ENCODE results near the gene PRKCH.

Gene PRKCH

DNA sequence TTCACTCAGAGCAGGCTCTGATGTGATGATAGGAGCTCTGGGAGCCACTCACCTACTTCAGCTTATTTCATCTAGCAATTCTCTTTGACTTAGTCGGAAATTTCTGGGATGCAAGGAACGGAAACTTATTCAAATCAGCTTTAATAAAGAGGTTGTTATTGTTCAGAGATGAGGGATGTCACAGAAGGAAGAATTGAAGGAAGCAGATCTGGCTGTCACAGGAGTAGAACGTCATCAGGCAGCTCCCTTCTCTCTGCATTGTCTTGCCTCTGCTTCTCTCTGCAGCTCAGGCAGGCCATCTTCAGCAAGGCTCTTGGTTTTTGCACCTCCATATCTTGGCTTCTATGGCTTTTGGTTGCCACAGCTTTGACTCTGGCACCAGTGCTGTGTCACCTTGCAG is 32.7 kb upstream of the PRKCH start:
- DNase-seq (ENCODE audit: low read depth), result no peak

GRCh38 chr14:61290701-61291100 is 30.7 kb upstream of the PRKCH start:
- TF ChIP-seq CTCF (IDR thresholded peaks at IDR 0.05; ENCODE audit: insufficient read depth, low read depth, low read length, missing control alignments), result no peak
- DNase-seq (ENCODE audit: low read depth), result no peak
- H3K4me3 ChIP-seq (ENCODE audit: low read length), result no peak overlapping the region

More for the DNA sequence above, 32.7 kb upstream of the PRKCH start:
- TF ChIP-seq CTCF (IDR thresholded peaks at IDR 0.05; ENCODE audit: insufficient read depth, low read depth, low read length, missing control alignments), result no peak
- no peak overlapping the region for H3K4me3 ChIP-seq (ENCODE audit: low read length)

DNA sequence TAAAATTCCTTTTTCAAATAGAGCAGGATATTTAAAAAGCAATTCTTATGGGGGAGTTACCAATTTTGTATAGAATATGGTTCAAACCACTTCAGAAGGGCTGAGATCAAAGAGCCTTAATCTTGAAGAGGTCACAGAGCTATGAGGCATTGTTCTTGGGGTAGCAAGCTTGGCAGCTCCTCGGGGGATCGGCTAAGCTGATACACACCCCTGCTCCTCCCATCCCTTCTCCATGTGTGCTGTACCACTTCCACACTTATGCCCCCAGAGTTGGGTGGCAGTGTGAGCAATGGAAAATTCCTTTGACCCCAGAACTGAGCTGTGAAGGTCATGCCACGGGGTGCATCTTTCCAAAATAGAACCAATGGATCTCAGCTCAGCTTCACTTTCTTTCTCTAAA is 25.2 kb upstream of the PRKCH start:
- H3K4me3 ChIP-seq (ENCODE audit: low read length), result no peak overlapping the region
- DNase-seq (ENCODE audit: low read depth), result no peak

GRCh38 chr14:61296719-61297502 is 24.5 kb upstream of the PRKCH start:
- H3K4me3 ChIP-seq (ENCODE audit: low read length), result no peak overlapping the region
- DNase-seq (ENCODE audit: low read depth), result peak; percentile 65
- TF ChIP-seq CTCF (IDR thresholded peaks at IDR 0.05; ENCODE audit: insufficient read depth, low read depth, low read length, missing control alignments), result peak; percentile 72

More for the DNA sequence above, 25.2 kb upstream of the PRKCH start:
- peak; percentile 2 for TF ChIP-seq CTCF (IDR thresholded peaks at IDR 0.05; ENCODE audit: insufficient read depth, low read depth, low read length, missing control alignments)

- DNase-seq (ENCODE audit: low read depth), result no peak
- no peak for TF ChIP-seq CTCF (IDR thresholded peaks at IDR 0.05; ENCODE audit: insufficient read depth, low read depth, low read length, missing control alignments)
Observed at GRCh38 chr14:61297581-61297980, 23.8 kb upstream of the PRKCH start.

GRCh38 chr14:61298824-61299223 is 22.6 kb upstream of the PRKCH start:
- TF ChIP-seq CTCF (IDR thresholded peaks at IDR 0.05; ENCODE audit: insufficient read depth, low read depth, low read length, missing control alignments), result no peak
- DNase-seq (ENCODE audit: low read depth), result no peak
- H3K4me3 ChIP-seq (ENCODE audit: low read length), result no peak overlapping the region

More at GRCh38 chr14:61297581-61297980, 23.8 kb upstream of the PRKCH start:
- no peak overlapping the region for H3K4me3 ChIP-seq (ENCODE audit: low read length)

- H3K4me3 ChIP-seq (ENCODE audit: low read length), result no peak overlapping the region
- DNase-seq (ENCODE audit: low read depth), result no peak
- no peak for TF ChIP-seq CTCF (IDR thresholded peaks at IDR 0.05; ENCODE audit: insufficient read depth, low read depth, low read length, missing control alignments)
Observed at GRCh38 chr14:61300209-61300608, 21.2 kb upstream of the PRKCH start.

Measured in epithelial cell of esophagus (primary cell).